ENCODE results near the gene NLRP12. TPM values are rescaled to one million over a fixed set of nuclear protein-coding genes. Genes with fewer than 3 reads are reported as not detected.
"Not testable (repeated sequence)": the region's sequence is repeated elsewhere in the genome, so short reads cannot be mapped to it uniquely, and the experiment has no call there.

The NLRP12 gene
- total RNA-seq, 3 donors from 2014 or later (not counting 1 experiment from before 2014, with no cell fraction given) = 0.35 to 13.6 (median 0.84) TPM

GRCh38 chr19:53771144-53771543 is 53.0 kb downstream of the NLRP12 start:
- TF ChIP-seq CTCF (IDR thresholded peaks at IDR 0.05) = no peak
- no peak overlapping the region for H3K4me3 ChIP-seq (ENCODE audit: low read length)
- no peak overlapping the region for H3K27ac Mint-ChIP-seq
- H3K27me3 Mint-ChIP-seq (ENCODE audit: low read depth in 2 of 2) = peaks cover 7 to 8% of the 10 kb centered on the region in 2 donors
- no peaks in the 10 kb centered on the region for H3K36me3 Mint-ChIP-seq
- no peaks in the 10 kb centered on the region for H3K9me3 ChIP-seq (ENCODE audit: control insufficient read depth, insufficient read depth, low read length)
- no peak overlapping the region for H3K27ac ChIP-seq (ENCODE audit: low read length)
- H3K9me3 Mint-ChIP-seq = no peaks in the 10 kb centered on the region
- DNase-seq = no peak
- no peak overlapping the region for H3K4me3 Mint-ChIP-seq
- no peaks in the 10 kb centered on the region for H3K36me3 ChIP-seq (ENCODE audit: control insufficient read depth, insufficient read depth, low read length)
- WGBS (ENCODE audit: insufficient coverage) = 88% methylated on average over 2 of the region's 4 CpGs
- no peak for ATAC-seq
- H3K4me1 ChIP-seq (ENCODE audit: control insufficient read depth, insufficient read depth, low read length) = no peaks in the 10 kb centered on the region
- peaks cover 5% of the 10 kb centered on the region in 2 donors for H3K4me1 Mint-ChIP-seq
- intact Hi-C loops (cut with micrococcal nuclease) = no loop called here
- no peaks in the 10 kb centered on the region for H3K27me3 ChIP-seq (ENCODE audit: control insufficient read depth, insufficient read depth, low read length)

- H3K4me3 Mint-ChIP-seq; H3K27ac Mint-ChIP-seq; H3K4me1 Mint-ChIP-seq; H3K9me3 ChIP-seq (ENCODE audit: control insufficient read depth, insufficient read depth, low read length); H3K36me3 Mint-ChIP-seq; H3K27ac ChIP-seq (ENCODE audit: low read length); H3K36me3 ChIP-seq (ENCODE audit: control insufficient read depth, insufficient read depth, low read length); H3K27me3 Mint-ChIP-seq (ENCODE audit: low read depth in 2 of 2); intact Hi-C loops (cut with micrococcal nuclease); H3K9me3 Mint-ChIP-seq; DNase-seq; H3K4me1 ChIP-seq (ENCODE audit: control insufficient read depth, insufficient read depth, low read length); H3K4me3 ChIP-seq (ENCODE audit: low read length); ATAC-seq; H3K27me3 ChIP-seq (ENCODE audit: control insufficient read depth, insufficient read depth, low read length): not testable (repeated sequence)
- WGBS (ENCODE audit: insufficient coverage) = 93% methylated on average over 12 of the region's 12 CpGs
Observed at GRCh38 chr19:53769696-53770309, 54.3 kb downstream of the NLRP12 start.

GRCh38 chr19:53768401-53768800 is 55.7 kb downstream of the NLRP12 start:
- 94% methylated on average over 27 of the region's 27 CpGs for WGBS (ENCODE audit: insufficient coverage)

GRCh38 chr19:53758991-53759390 is 65.1 kb downstream of the NLRP12 start:
- DNase-seq; H3K27me3 ChIP-seq (ENCODE audit: control insufficient read depth, insufficient read depth, low read length); H3K27ac ChIP-seq (ENCODE audit: low read length); H3K27ac Mint-ChIP-seq; H3K4me3 ChIP-seq (ENCODE audit: low read length); H3K4me3 Mint-ChIP-seq; H3K9me3 Mint-ChIP-seq; H3K36me3 ChIP-seq (ENCODE audit: control insufficient read depth, insufficient read depth, low read length); intact Hi-C loops (cut with micrococcal nuclease); H3K4me1 Mint-ChIP-seq; H3K27me3 Mint-ChIP-seq (ENCODE audit: low read depth in 2 of 2); H3K36me3 Mint-ChIP-seq; ATAC-seq; H3K4me1 ChIP-seq (ENCODE audit: control insufficient read depth, insufficient read depth, low read length); H3K9me3 ChIP-seq (ENCODE audit: control insufficient read depth, insufficient read depth, low read length): not testable (repeated sequence)
- 84% methylated on average over 2 of the region's 2 CpGs for WGBS (ENCODE audit: insufficient coverage)

More at GRCh38 chr19:53768401-53768800, 55.7 kb downstream of the NLRP12 start:
- Mint-ChIP-seq H3K27me3 (ENCODE audit: low read depth in 2 of 2) (peaks cover 3 to 7% of the 10 kb centered on the region in 2 donors), H3K4me1 (peaks cover 5% of the 10 kb centered on the region in 2 donors), H3K27ac (no peak overlapping the region), H3K36me3 (no peaks in the 10 kb centered on the region), H3K9me3 (no peaks in the 10 kb centered on the region), H3K4me3 (no peak overlapping the region)
- H3K27ac ChIP-seq (ENCODE audit: low read length) = no peak overlapping the region
- no peaks in the 10 kb centered on the region for H3K4me1 ChIP-seq (ENCODE audit: control insufficient read depth, insufficient read depth, low read length)
- H3K36me3 ChIP-seq (ENCODE audit: control insufficient read depth, insufficient read depth, low read length) = no peaks in the 10 kb centered on the region
- intact Hi-C loops (cut with micrococcal nuclease) = no loop called here
- H3K27me3 ChIP-seq (ENCODE audit: control insufficient read depth, insufficient read depth, low read length) = no peaks in the 10 kb centered on the region
- no peaks in the 10 kb centered on the region for H3K9me3 ChIP-seq (ENCODE audit: control insufficient read depth, insufficient read depth, low read length)
- no peak for TF ChIP-seq CTCF (IDR thresholded peaks at IDR 0.05)
- H3K4me3 ChIP-seq (ENCODE audit: low read length) = no peak overlapping the region
- DNase-seq = no peak
- no peak for ATAC-seq

Other genes starting within 250 kb of the NLRP12 start
- gene DPRX, start 192.3 kb downstream of the NLRP12 start, total RNA-seq = not detected
- gene MYADM, start 43.6 kb upstream of the NLRP12 start, total RNA-seq = 100 to 1,000 TPM; 219 to 658 (median 296) TPM
- gene PRKCG, start 57.9 kb upstream of the NLRP12 start, total RNA-seq = 1 to 10 TPM in 2 of 3 donors, under 1 TPM in 1; 0.55 to 2.6 (median 1.5) TPM
- not detected for gene CACNG7, start 85.0 kb upstream of the NLRP12 start, total RNA-seq
- gene CACNG8, start 138.6 kb upstream of the NLRP12 start, total RNA-seq = 1 to 10 TPM in 1 of 3 donors, not detected in 2; 2.3 TPM
- 10 to 100 TPM in 1 of 3 donors, not detected in 2; 11.5 TPM for gene CACNG6, start 167.3 kb upstream of the NLRP12 start, total RNA-seq
- 1 to 10 TPM in 2 of 3 donors, under 1 TPM in 1; 0.72 to 2.8 (median 2.7) TPM for gene VSTM1, start 239.6 kb upstream of the NLRP12 start, total RNA-seq